Liver (tissue), 9 donors: ENCODE data around the gene BRAP. TPM values are rescaled to one million over a fixed set of nuclear protein-coding genes. Genes with fewer than 3 reads are reported as not detected.

ENCODE experiments used
- DNase-seq: peaks from one replicate; pipeline ENCODE4 v3.0.0-alpha.2; 2017; ENCODE audit warnings: low spot score
- H3K27ac ChIP-seq, 2 donors: one replicate each; pipeline ENCODE4 v1.7.0; 2013; ENCODE audit warnings: inconsistent platforms in 2 of 2, low read length in 2 of 2, control low read depth in 1 of 2, low read depth in 1 of 2, mild to moderate bottlenecking in 1 of 2
- H3K27me3 ChIP-seq, 4 donors: one replicate each; pipeline versions ENCODE4 v1.6.1 to v1.7.0; 2013; ENCODE audit warnings: low read length in 3 of 4, inconsistent platforms in 1 of 4, mild to moderate bottlenecking in 1 of 4, moderate library complexity in 1 of 4; ENCODE audit not compliant: control insufficient read depth in 4 of 4, insufficient read depth in 4 of 4
- H3K36me3 ChIP-seq, 4 donors: one replicate each; pipeline versions ENCODE4 v1.6.1 to v1.7.0; 2013; ENCODE audit warnings: low read length in 3 of 4, mild to moderate bottlenecking in 3 of 4, low read depth in 1 of 4, moderate library complexity in 1 of 4; ENCODE audit not compliant: control insufficient read depth in 4 of 4, insufficient read depth in 3 of 4
- H3K4me1 ChIP-seq, 4 donors: one replicate each; pipeline versions ENCODE4 v1.6.1 to v1.7.0; 2013; ENCODE audit warnings: low read length in 3 of 4, mild to moderate bottlenecking in 3 of 4, moderate library complexity in 1 of 4; ENCODE audit not compliant: control insufficient read depth in 4 of 4, insufficient read depth in 4 of 4
- H3K4me3 ChIP-seq, 3 donors: one replicate each; pipeline versions ENCODE4 v1.6.1 to v1.7.0; 2013; ENCODE audit warnings: low read length in 3 of 3, control low read depth in 1 of 3, low read depth in 1 of 3, mild to moderate bottlenecking in 1 of 3
- H3K9ac ChIP-seq, 2 donors: one replicate each; pipeline ENCODE4 v1.7.0; 2013; ENCODE audit warnings: low read length in 2 of 2, mild to moderate bottlenecking in 2 of 2, moderate library complexity in 2 of 2, control low read depth in 1 of 2, low read depth in 1 of 2
- H3K9me3 ChIP-seq, 4 donors: one replicate each; pipeline versions ENCODE4 v1.6.1 to v1.7.0; 2013; ENCODE audit warnings: low read length in 3 of 4; ENCODE audit not compliant: control insufficient read depth in 4 of 4
- EGR1 ChIP-seq, 2 donors: IDR thresholded peaks; 2 replicates each; pipeline ENCODE4 v1.6.1; 2016 to 2018; ENCODE audit warnings: antibody characterized with exemption in 2 of 2, low read depth in 2 of 2
- FOXA1 ChIP-seq: IDR thresholded peaks from 2 replicates; pipeline ENCODE4 v1.6.1; 2016; ENCODE audit warnings: antibody characterized with exemption
- FOXA2 ChIP-seq: IDR thresholded peaks from 2 replicates; pipeline ENCODE4 v1.6.1; 2016; ENCODE audit warnings: antibody characterized with exemption
- GABPA ChIP-seq, 2 donors: IDR thresholded peaks in 1 of 2; conservative IDR thresholded peaks in 1 of 2; 2 replicates each; pipeline ENCODE4 v1.6.1; 2016; ENCODE audit warnings: antibody characterized with exemption in 2 of 2, mild to moderate bottlenecking in 1 of 2, moderate library complexity in 1 of 2
- HNF4A ChIP-seq, 2 donors: conservative IDR thresholded peaks; 2 replicates each; pipeline ENCODE4 v1.6.1; 2016; ENCODE audit warnings: antibody characterized with exemption in 2 of 2, mild to moderate bottlenecking in 2 of 2
- HNF4G ChIP-seq: IDR thresholded peaks from 2 replicates; pipeline ENCODE4 v1.6.1; 2016; ENCODE audit warnings: antibody characterized with exemption
- MAX ChIP-seq: IDR thresholded peaks from 2 replicates; pipeline ENCODE4 v1.6.1; 2016; ENCODE audit warnings: antibody characterized with exemption
- NR2F2 ChIP-seq: IDR thresholded peaks from 2 replicates; pipeline ENCODE4 v1.6.1; 2016; ENCODE audit warnings: antibody characterized with exemption
- RAD21 ChIP-seq, 2 donors: IDR thresholded peaks; 2 replicates each; pipeline ENCODE4 v1.6.1; 2016; ENCODE audit warnings: antibody characterized with exemption in 2 of 2, mild to moderate bottlenecking in 2 of 2
- RXRA ChIP-seq, 2 donors: IDR thresholded peaks; 2 replicates each; pipeline ENCODE4 v1.6.1; 2017 to 2018; ENCODE audit warnings: antibody characterized with exemption in 2 of 2, mild to moderate bottlenecking in 1 of 2
- SP1 ChIP-seq: IDR thresholded peaks from 2 replicates; pipeline ENCODE4 v1.6.1; 2018; ENCODE audit warnings: antibody characterized with exemption, mild to moderate bottlenecking
- TAF1 ChIP-seq: conservative IDR thresholded peaks from 2 replicates; pipeline ENCODE4 v1.6.1; 2016; ENCODE audit warnings: antibody characterized with exemption, mild to moderate bottlenecking
- YY1 ChIP-seq: IDR thresholded peaks from 2 replicates; pipeline ENCODE4 v1.6.1; 2016; ENCODE audit warnings: antibody characterized with exemption, mild to moderate bottlenecking
- ZBTB33 ChIP-seq: IDR thresholded peaks from 2 replicates; pipeline ENCODE4 v1.6.1; 2016; ENCODE audit warnings: antibody characterized with exemption
- WGBS: extraction: QIAGEN DNeasy Blood & Tissue Kit; methylation state at CpG from one replicate; pipeline ENCODE4 v1.1.7; 2013; 5-methylcytosine and 5-hydroxymethylcytosine counted together
- polyA plus RNA-seq, 2 donors: library from polyadenylated mRNA; stranded (reverse) in 1 of 2; unstranded in 1 of 2; fragments of 200-250 nt in 1 of 2; fragments of >200 nt in 1 of 2; fragmentation: Nextera tagmentation in 1 of 2; extraction: Ambion mirVana in 1 of 2; gene quantifications; one replicate each; pipeline versions ENCODE4 v1.2.1 to v1.2.3, GENCODE V29; 2013 to 2015
- total RNA-seq, 2 donors: library from RNA; depleted of rRNA; stranded (reverse); fragments of >200 nt; gene quantifications; one replicate each; pipeline ENCODE4 v1.2.3, GENCODE V29; 2014
- TF ChIP-seq, protein P1 (sequence below): IDR thresholded peaks from 2 replicates; pipeline ENCODE4 v1.6.1; 2016; ENCODE audit warnings: antibody characterized with exemption, mild to moderate bottlenecking
- TF ChIP-seq, protein P2 (sequence below): fragments of 150-350 bp; IDR thresholded peaks from 2 replicates; pipeline ENCODE4 v1.5.1; 2017; ENCODE audit warnings: improper control_type of control experiment, low read depth, low read length; ENCODE audit not compliant: missing input control
- TF ChIP-seq, protein P3 (sequence below): IDR thresholded peaks from 2 replicates; pipeline ENCODE4 v1.6.1; 2016; ENCODE audit warnings: antibody characterized with exemption
- donor health status: healthy.
- donor health status: healthy.
- donor health status: healthy.
- donor health status: healthy.
- donor health status: healthy.

The BRAP gene
- total and polyA plus RNA-seq, 4 donors: 4.8 to 10.1 (median 6.7) TPM

GRCh38 chr12:111650912-111651311 is 34.8 kb downstream of the BRAP start:
- H3K27me3 ChIP-seq: no peaks in the 10 kb centered on the region
- no peak overlapping the region for H3K9ac ChIP-seq
- 95% methylated on average over 7 of the region's 7 CpGs for WGBS
- TF ChIP-seq NR2F2 (no peak), GABPA (IDR thresholded peaks at IDR 0.05 in 1 of 2, conservative IDR thresholded peaks at IDR 0.05 in 1 of 2) (no peak), YY1 (no peak), SP1 (no peak)
- TF ChIP-seq, protein P1, sequence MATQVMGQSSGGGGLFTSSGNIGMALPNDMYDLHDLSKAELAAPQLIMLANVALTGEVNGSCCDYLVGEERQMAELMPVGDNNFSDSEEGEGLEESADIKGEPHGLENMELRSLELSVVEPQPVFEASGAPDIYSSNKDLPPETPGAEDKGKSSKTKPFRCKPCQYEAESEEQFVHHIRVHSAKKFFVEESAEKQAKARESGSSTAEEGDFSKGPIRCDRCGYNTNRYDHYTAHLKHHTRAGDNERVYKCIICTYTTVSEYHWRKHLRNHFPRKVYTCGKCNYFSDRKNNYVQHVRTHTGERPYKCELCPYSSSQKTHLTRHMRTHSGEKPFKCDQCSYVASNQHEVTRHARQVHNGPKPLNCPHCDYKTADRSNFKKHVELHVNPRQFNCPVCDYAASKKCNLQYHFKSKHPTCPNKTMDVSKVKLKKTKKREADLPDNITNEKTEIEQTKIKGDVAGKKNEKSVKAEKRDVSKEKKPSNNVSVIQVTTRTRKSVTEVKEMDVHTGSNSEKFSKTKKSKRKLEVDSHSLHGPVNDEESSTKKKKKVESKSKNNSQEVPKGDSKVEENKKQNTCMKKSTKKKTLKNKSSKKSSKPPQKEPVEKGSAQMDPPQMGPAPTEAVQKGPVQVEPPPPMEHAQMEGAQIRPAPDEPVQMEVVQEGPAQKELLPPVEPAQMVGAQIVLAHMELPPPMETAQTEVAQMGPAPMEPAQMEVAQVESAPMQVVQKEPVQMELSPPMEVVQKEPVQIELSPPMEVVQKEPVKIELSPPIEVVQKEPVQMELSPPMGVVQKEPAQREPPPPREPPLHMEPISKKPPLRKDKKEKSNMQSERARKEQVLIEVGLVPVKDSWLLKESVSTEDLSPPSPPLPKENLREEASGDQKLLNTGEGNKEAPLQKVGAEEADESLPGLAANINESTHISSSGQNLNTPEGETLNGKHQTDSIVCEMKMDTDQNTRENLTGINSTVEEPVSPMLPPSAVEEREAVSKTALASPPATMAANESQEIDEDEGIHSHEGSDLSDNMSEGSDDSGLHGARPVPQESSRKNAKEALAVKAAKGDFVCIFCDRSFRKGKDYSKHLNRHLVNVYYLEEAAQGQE: no peak
- peaks cover 0 to 3% (median 0%) of the 10 kb centered on the region in 4 donors for H3K4me1 ChIP-seq
- no peak overlapping the region for H3K4me3 ChIP-seq
- DNase-seq: no peak
- H3K36me3 ChIP-seq: peaks cover 5 to 40% (median 31%) of the 10 kb centered on the region in 4 donors
- H3K9me3 ChIP-seq: no peaks in the 10 kb centered on the region
- H3K27ac ChIP-seq: no peak overlapping the region

GRCh38 chr12:111645433-111645832 is 40.3 kb downstream of the BRAP start:
- WGBS: 95% methylated on average over 5 of the region's 5 CpGs
- H3K36me3 ChIP-seq: peaks cover 6 to 38% (median 23%) of the 10 kb centered on the region in 4 donors

More at GRCh38 chr12:111645433-111645832, 40.3 kb downstream of the BRAP start:
- Histone ChIP-seq H3K4me1 (peaks cover 0 to 11% (median 3%) of the 10 kb centered on the region in 4 donors), H3K27me3 (no peaks in the 10 kb centered on the region), H3K9ac (no peak overlapping the region), H3K27ac (no peak overlapping the region), H3K4me3 (no peak overlapping the region), H3K9me3 (no peaks in the 10 kb centered on the region)
- no peak for DNase-seq
- TF ChIP-seq, protein P2, sequence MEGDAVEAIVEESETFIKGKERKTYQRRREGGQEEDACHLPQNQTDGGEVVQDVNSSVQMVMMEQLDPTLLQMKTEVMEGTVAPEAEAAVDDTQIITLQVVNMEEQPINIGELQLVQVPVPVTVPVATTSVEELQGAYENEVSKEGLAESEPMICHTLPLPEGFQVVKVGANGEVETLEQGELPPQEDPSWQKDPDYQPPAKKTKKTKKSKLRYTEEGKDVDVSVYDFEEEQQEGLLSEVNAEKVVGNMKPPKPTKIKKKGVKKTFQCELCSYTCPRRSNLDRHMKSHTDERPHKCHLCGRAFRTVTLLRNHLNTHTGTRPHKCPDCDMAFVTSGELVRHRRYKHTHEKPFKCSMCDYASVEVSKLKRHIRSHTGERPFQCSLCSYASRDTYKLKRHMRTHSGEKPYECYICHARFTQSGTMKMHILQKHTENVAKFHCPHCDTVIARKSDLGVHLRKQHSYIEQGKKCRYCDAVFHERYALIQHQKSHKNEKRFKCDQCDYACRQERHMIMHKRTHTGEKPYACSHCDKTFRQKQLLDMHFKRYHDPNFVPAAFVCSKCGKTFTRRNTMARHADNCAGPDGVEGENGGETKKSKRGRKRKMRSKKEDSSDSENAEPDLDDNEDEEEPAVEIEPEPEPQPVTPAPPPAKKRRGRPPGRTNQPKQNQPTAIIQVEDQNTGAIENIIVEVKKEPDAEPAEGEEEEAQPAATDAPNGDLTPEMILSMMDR: no peak
- no peak for TF ChIP-seq RXRA (IDR thresholded peaks at IDR 0.05)
- TF ChIP-seq GABPA (IDR thresholded peaks at IDR 0.05 in 1 of 2, conservative IDR thresholded peaks at IDR 0.05 in 1 of 2): no peak
- no peak for TF ChIP-seq FOXA1
- TF ChIP-seq NR2F2: no peak
- TF ChIP-seq HNF4A (conservative IDR thresholded peaks at IDR 0.05): no peak
- no peak for TF ChIP-seq EGR1 (IDR thresholded peaks at IDR 0.05; ENCODE audit: low read depth in 2 of 2)
- TF ChIP-seq HNF4G: no peak
- TF ChIP-seq, protein P1: no peak
- TF ChIP-seq TAF1: no peak
- TF ChIP-seq MAX: no peak
- TF ChIP-seq FOXA2: no peak
- TF ChIP-seq, protein P3, sequence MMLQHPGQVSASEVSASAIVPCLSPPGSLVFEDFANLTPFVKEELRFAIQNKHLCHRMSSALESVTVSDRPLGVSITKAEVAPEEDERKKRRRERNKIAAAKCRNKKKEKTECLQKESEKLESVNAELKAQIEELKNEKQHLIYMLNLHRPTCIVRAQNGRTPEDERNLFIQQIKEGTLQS: no peak
- no peak for TF ChIP-seq ZBTB33
- no peak for TF ChIP-seq RAD21 (IDR thresholded peaks at IDR 0.05)
- no peak for TF ChIP-seq SP1
- TF ChIP-seq YY1: no peak
